PC-3 (cell line): ENCODE measurements around the gene DGKD. TPM values are rescaled to one million over a fixed set of nuclear protein-coding genes. Genes with fewer than 3 reads are reported as not detected.

Source experiments
- ATAC-seq: fragments of 200-7000 bp; cut with Tn5 transposase; 2 replicates; pipeline ENCODE4 v1.9.1; 2020; ENCODE audit warnings: mild to moderate bottlenecking, moderate library complexity
- BruUV-seq: library from RNA; stranded (reverse); fragments of 400-500 nt; replicated peaks from 2 replicates; lab custom pipeline; 2021; lab: Mats Ljungman, UMichigan
- CTCF ChIA-PET: fragments of 300-600 bp; sonication (Branson Sonifier 250); formaldehyde crosslinking; loops from one replicate; lab custom pipeline; 2022; ENCODE audit warnings: antibody characterized with exemption; lab: Charles Lee
- POLR2A ChIA-PET: fragments of 300-600 bp; sonication (Branson Sonifier 250); formaldehyde crosslinking; loops from one replicate; lab custom pipeline; 2022; ENCODE audit warnings: antibody characterized with exemption; ENCODE audit not compliant: unreplicated experiment; lab: Charles Lee
- DNase-seq: peaks from one replicate; pipeline ENCODE4 v3.0.0-alpha.2; 2015
- H2AFZ ChIP-seq: fragments of 300-600 bp; sonication (generic); 2 replicates; pipeline ENCODE4 v1.6.0; 2016; ENCODE audit warnings: antibody characterized with exemption, low read length
- H3F3A ChIP-seq: fragments of 300-600 bp; sonication (generic); one replicate; pipeline ENCODE4 v1.6.0; 2017; ENCODE audit warnings: antibody characterized with exemption, low read length, control low read depth, mild to moderate bottlenecking; ENCODE audit not compliant: unreplicated experiment
- H3K27ac ChIP-seq: fragments of 300-600 bp; sonication (generic); 2 replicates; pipeline ENCODE4 v1.5.1; 2016; ENCODE audit warnings: mild to moderate bottlenecking, low read length
- H3K27me3 ChIP-seq: fragments of 300-600 bp; sonication (generic); 2 replicates; pipeline ENCODE4 v1.6.1; 2016; ENCODE audit warnings: low read length, mixed read lengths
- H3K36me3 ChIP-seq: fragments of 300-600 bp; sonication (generic); 2 replicates; pipeline ENCODE4 v1.6.1; 2016; ENCODE audit warnings: low read depth, mixed run types, low read length, mixed read lengths
- H3K4me1 ChIP-seq: fragments of 300-600 bp; sonication (generic); 2 replicates; pipeline ENCODE4 v1.5.1; 2016; ENCODE audit warnings: low read length; ENCODE audit not compliant: insufficient read depth
- H3K4me2 ChIP-seq: fragments of 300-600 bp; sonication (generic); 2 replicates; pipeline ENCODE4 v1.6.0; 2016; ENCODE audit warnings: low read length
- H3K4me3 ChIP-seq: fragments of 300-600 bp; sonication (generic); 2 replicates; pipeline ENCODE4 v1.5.1; 2016; ENCODE audit warnings: mild to moderate bottlenecking, low read length, mixed read lengths
- H3K79me2 ChIP-seq: fragments of 300-600 bp; sonication (generic); 2 replicates; pipeline ENCODE4 v1.6.1; 2017; ENCODE audit warnings: low read length, mixed read lengths
- H3K9ac ChIP-seq: fragments of 300-600 bp; sonication (generic); 2 replicates; pipeline ENCODE4 v1.6.0; 2016; ENCODE audit warnings: mild to moderate bottlenecking, low read length
- H3K9me2 ChIP-seq: fragments of 300-600 bp; sonication (generic); replicated peaks from 2 replicates; pipeline ENCODE4 v1.6.1; 2016; ENCODE audit warnings: mixed run types, low read length, mixed read lengths
- H3K9me3 ChIP-seq: fragments of 300-600 bp; sonication (generic); 2 replicates; pipeline ENCODE4 v1.6.1; 2016; ENCODE audit warnings: low read length, mixed read lengths
- H4K20me1 ChIP-seq: fragments of 300-600 bp; sonication (generic); 2 replicates; pipeline ENCODE4 v1.6.1; 2016; ENCODE audit warnings: low read length, mixed read lengths
- CTCF ChIP-seq: fragments of 300-600 bp; sonication (generic); conservative IDR thresholded peaks from 2 replicates; pipeline ENCODE4 v1.5.1; 2017; ENCODE audit warnings: antibody characterized with exemption, low read depth, mild to moderate bottlenecking, low read length
- EZH2 ChIP-seq: fragments of 300-600 bp; sonication (generic); IDR thresholded peaks from one replicate; pipeline ENCODE4 v1.6.1; 2017; ENCODE audit warnings: antibody characterized with exemption, mild to moderate bottlenecking, low read length; ENCODE audit not compliant: unreplicated experiment
- EZH2phosphoT487 ChIP-seq: fragments of 300-600 bp; sonication (generic); IDR thresholded peaks from 2 replicates; pipeline ENCODE4 v1.6.1; 2018; ENCODE audit warnings: mild to moderate bottlenecking, antibody characterized with exemption, low read length, borderline replicate concordance
- intact Hi-C: fragments of 100-400 bp; cut with micrococcal nuclease; formaldehyde crosslinking; loops from 2 replicates; pipeline ENCODE4 v1.9.0; 2023
- total RNA-seq: library from RNA; depleted of rRNA; stranded (reverse); fragments of >200 nt; gene quantifications from 2 replicates; pipeline ENCODE4 v1.2.3, GENCODE V29; 2014

DGKD gene
- total RNA-seq, 1 experiment from 2014 or later = 23.3 TPM

- Histone ChIP-seq H3K4me1 (peaks cover 30% of the 10 kb centered on the region), H3K4me2 (no peak overlapping the region), H4K20me1 (no peaks in the 10 kb centered on the region), H3K9me3 (no peaks in the 10 kb centered on the region), H3K9ac (no peak overlapping the region), H3F3A (no peaks in the 10 kb centered on the region), H3K27ac (no peak overlapping the region), H3K79me2 (peaks cover 47% of the 10 kb centered on the region), H3K36me3 (no peaks in the 10 kb centered on the region), H3K4me3 (no peak overlapping the region), H2AFZ (no peak overlapping the region), H3K27me3 (no peaks in the 10 kb centered on the region), H3K9me2 (no peaks in the 10 kb centered on the region)
- no TSS peak for BruUV-seq
- no peak for DNase-seq
- ChIA-PET POLR2A (no interaction called here), CTCF (no interaction called here)
- TF ChIP-seq CTCF (no peak), EZH2 (no peak), EZH2phosphoT487 (no peak)
- intact Hi-C loops = no loop called here
- ATAC-seq = no peak
These were observed 24.7 kb downstream of the DGKD start for GRCh38 chr2:233379034-233379433.

- no TSS peak for BruUV-seq
- Histone ChIP-seq H3K79me2 (peaks cover 51% of the 10 kb centered on the region), H3K27ac (no peak overlapping the region), H3K9me3 (no peaks in the 10 kb centered on the region), H3K4me1 (peaks cover 34% of the 10 kb centered on the region), H3K9me2 (no peaks in the 10 kb centered on the region), H3K36me3 (no peaks in the 10 kb centered on the region), H3K4me2 (no peak overlapping the region), H3K27me3 (no peaks in the 10 kb centered on the region), H4K20me1 (no peaks in the 10 kb centered on the region), H3F3A (no peaks in the 10 kb centered on the region), H3K9ac (no peak overlapping the region), H3K4me3 (no peak overlapping the region), H2AFZ (no peak overlapping the region)
- intact Hi-C loops = no loop called here
- ATAC-seq (no peak), DNase-seq (no peak)
- ChIA-PET POLR2A (no interaction called here), CTCF (no interaction called here)
- no peak for TF ChIP-seq CTCF
- no peak for TF ChIP-seq EZH2
- no peak for TF ChIP-seq EZH2phosphoT487
These were observed 25.1 kb downstream of the DGKD start for GRCh38 chr2:233379441-233379840.

- Histone ChIP-seq H3K4me3 (no peak overlapping the region), H3F3A (no peaks in the 10 kb centered on the region), H3K9ac (no peak overlapping the region), H4K20me1 (no peaks in the 10 kb centered on the region), H3K9me3 (no peaks in the 10 kb centered on the region), H3K4me1 (peaks cover 43% of the 10 kb centered on the region), H2AFZ (no peak overlapping the region), H3K27me3 (no peaks in the 10 kb centered on the region), H3K9me2 (no peaks in the 10 kb centered on the region), H3K27ac (peak overlapping the region; percentile 78), H3K79me2 (peaks cover 59% of the 10 kb centered on the region), H3K4me2 (no peak overlapping the region), H3K36me3 (no peaks in the 10 kb centered on the region)
- ATAC-seq (no peak), DNase-seq (no peak)
- intact Hi-C loops = no loop called here
- CTCF ChIA-PET = no interaction called here
- TF ChIP-seq EZH2phosphoT487 = no peak
- TF ChIP-seq EZH2 = no peak
- TF ChIP-seq CTCF = no peak
- POLR2A ChIA-PET = no interaction called here
- no TSS peak for BruUV-seq
These were observed 26.0 kb downstream of the DGKD start for GRCh38 chr2:233380132-233380895.
